HG03025 (cell line): ENCODE results near the gene COPA.

Experiments
- ATAC-seq: cut with Tn5 transposase; IDR thresholded peaks from one replicate; pipeline ENCODE4 v1.9.1; 2021; ENCODE audit warnings: mild to moderate bottlenecking, moderate library complexity; ENCODE audit not compliant: unreplicated experiment, low FRiP score

The COPA gene

GRCh38 chr1:160244209-160244608, 98.8 kb downstream of the COPA start:
- no peak for ATAC-seq

GRCh38 chr1:160243767-160244166, 99.3 kb downstream of the COPA start:
- ATAC-seq, result no peak

GRCh38 chr1:160239582-160240299, 103.3 kb downstream of the COPA start:
- ATAC-seq, result no peak
